GM21576 (cell line): Measurements from ENCODE around the gene TNFRSF14.

Source experiments
- ATAC-seq: cut with Tn5 transposase; IDR thresholded peaks from one replicate; pipeline ENCODE4 v1.9.1; 2021; ENCODE audit warnings: mild to moderate bottlenecking, moderate library complexity; ENCODE audit not compliant: unreplicated experiment

The TNFRSF14 gene

GRCh38 chr1:2586154-2587070 lies 30.2 kb downstream of the TNFRSF14 start, which contains the start of gene PRXL2B:
Gene PRXL2B (plus strand): TSS chr1:2586777. CDS start chr1:2586886, 109 bp downstream.
- ATAC-seq: peak; percentile 51

DNA sequence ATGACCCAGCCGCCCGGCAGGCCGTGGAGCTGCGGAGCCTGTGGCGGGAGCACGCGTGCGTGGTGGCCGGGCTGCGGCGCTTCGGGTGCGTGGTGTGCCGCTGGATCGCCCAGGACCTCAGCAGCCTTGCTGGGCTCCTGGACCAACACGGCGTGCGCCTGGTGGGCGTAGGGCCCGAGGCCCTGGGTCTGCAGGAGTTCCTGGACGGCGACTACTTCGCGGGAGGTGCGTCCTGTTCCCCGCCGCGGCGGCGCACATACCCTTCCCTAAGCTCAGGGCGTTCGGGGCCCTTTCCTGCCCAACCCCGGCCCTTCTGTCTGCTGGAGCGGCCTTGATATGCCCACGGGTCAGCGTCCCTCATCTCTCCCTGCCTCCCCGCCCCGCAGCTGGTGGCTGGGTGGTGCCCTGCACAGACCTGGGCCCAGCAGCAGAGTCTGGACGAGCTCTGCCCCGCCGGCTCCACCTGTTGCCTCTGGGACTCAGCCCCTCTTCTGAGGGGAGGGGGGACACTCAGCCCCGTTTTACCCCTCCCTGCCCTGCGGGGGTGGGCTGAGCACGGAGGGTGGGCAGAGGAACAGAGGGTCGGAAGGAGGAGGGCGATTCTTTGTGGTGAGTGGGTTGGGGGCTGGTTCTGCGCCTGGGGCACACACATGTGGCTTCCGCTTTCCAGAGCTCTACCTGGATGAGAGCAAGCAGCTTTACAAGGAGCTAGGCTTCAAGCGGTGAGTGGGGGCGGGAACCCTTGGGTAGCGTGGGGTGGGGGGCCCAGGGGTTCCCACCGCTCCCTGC lies 31.1 kb downstream of the TNFRSF14 start:
- ATAC-seq: no peak

- ATAC-seq: no peak
Observed at GRCh38 chr1:2587860-2588571, 31.8 kb downstream of the TNFRSF14 start.

DNA sequence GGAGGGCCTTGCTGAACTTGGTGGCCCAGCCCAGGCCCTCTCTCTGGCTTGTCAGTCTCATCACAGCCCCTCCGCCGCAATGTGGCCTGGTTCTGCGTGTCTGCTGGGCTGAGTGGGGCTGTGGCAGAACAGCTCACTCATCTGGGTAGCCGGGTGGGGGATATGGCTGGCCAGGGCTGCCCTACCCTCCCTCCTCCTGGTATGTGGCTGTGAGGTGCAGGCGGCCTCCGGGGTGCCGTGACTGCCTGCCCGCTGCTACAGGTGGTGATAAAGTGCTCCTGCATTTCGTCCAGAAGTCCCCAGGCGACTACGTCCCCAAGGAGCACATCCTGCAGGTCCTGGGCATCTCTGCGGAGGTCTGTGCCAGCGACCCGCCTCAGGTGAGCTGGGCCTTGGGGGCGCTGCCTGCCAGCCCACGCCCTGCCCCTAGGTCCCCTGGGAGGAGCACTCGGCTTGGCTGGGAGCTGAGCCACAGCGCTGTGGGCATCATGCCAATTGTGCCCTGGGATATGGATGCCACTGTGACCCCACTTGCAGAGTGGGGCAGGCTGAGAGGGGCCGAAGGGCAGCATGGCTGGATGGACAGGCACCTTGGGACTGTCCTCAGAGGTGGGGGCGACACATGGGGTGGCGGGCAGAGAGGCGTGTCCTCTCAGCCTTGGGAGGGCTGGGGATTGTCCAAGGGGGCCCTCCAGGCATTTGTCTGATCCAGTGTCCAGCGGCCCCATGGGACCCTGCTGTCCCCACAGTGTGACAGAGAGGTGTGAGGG lies 32.7 kb downstream of the TNFRSF14 start:
- no peak for ATAC-seq

DNA sequence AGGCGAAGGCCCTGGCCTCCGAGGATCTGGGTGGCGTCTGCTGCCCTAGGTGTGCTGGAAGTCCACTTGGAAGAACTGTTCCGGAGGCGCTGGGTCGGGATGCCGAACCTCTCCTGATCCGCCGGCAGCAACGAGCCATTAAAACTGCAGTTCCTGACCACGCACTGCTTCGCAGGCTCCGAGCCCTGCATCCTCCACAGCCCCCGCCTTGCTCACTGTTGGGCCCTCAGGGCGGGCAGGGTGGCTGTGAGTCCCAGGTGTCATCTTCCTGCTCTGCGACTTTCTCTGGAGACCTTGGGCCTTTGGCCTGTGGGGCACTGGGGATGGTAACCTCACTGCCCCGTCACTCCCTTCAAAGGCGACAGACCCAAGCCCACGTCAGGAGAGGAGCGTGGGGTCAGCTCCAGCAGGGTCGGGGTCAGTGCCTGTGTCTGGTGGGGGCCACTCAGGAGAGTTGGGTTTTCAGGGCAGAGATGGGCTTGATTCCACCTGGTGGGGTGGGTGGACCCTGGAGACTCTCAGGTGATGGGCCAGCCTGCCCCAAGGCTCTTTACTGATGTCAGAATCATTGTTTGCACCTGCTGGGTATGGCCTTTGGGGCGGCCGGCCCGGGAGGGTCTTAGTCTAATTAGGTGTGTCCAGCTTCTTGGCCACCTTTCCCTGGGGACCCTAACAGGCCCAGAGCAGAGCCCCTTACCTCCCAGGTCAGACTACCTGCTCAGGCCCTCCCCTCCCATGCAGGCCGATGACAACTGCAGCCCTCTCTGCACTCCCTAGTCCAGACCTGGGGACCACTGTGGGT lies 33.5 kb downstream of the TNFRSF14 start:
- no peak for ATAC-seq

GRCh38 chr1:2590233-2591141 lies 34.3 kb downstream of the TNFRSF14 start:
- ATAC-seq: no peak

- ATAC-seq: no peak
Observed at GRCh38 chr1:2591233-2591580, 35.0 kb downstream of the TNFRSF14 start.

- no peak for ATAC-seq
Observed at GRCh38 chr1:2591581-2592261, 35.5 kb downstream of the TNFRSF14 start.

- ATAC-seq: no peak
Observed at GRCh38 chr1:2592672-2593071, 36.5 kb downstream of the TNFRSF14 start.

GRCh38 chr1:2593251-2593878 lies 37.2 kb downstream of the TNFRSF14 start:
- ATAC-seq: no peak

DNA sequence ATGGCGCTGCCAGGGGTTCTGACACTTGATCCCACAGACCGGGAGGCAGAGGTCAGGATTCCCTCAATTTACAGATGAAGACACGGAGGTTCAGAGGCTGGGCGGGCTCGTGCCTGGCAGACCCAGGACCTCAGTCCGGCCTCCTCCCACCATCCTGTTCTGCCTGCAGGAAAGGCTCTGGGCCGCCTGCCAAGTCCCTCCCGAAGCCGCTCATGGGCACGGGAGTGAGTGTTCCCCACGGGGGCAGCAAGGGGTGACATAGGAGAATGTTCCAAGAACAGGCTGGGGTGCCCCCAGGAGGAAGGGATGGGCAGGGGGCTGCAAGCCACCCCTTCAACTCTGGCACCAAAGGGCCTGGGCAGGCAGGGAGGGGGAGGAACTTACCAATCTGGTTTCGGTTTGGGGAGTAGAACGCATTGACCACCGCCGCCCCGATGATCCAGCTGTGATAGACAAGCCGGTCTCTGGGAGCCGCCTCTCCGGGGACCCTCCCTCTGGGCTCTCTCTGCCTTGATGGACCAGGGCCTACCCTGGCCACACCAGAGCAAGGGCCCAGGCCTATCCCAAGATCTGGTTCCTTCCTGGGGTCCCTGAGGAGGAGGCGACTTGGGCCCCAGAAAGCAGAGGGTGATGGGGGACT lies 38.0 kb downstream of the TNFRSF14 start:
- no peak for ATAC-seq

DNA sequence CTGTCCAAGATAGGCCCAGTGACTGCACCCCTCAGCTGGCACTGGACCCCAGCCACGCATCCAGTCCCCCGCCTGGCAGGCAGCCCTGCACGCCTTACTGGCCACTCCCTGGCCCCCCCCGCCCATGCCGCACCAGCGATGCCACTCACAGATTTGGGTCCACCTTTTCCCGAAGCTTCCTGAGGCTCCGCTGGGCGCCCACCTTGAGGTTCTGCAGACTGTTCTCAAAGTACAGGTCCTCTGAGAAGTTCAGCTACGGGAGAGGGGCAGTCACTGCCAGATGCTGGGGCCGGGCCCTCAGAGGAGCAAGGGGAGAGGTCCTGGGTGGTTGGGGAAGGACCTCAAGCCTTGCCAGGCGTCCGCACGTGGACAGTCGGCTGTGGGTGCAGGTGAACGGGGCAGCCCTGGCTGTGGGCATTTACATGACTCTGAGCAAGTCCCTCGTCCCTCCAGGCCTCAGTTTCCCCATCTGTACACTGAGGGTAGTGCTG lies 38.5 kb downstream of the TNFRSF14 start:
- ATAC-seq: no peak

DNA sequence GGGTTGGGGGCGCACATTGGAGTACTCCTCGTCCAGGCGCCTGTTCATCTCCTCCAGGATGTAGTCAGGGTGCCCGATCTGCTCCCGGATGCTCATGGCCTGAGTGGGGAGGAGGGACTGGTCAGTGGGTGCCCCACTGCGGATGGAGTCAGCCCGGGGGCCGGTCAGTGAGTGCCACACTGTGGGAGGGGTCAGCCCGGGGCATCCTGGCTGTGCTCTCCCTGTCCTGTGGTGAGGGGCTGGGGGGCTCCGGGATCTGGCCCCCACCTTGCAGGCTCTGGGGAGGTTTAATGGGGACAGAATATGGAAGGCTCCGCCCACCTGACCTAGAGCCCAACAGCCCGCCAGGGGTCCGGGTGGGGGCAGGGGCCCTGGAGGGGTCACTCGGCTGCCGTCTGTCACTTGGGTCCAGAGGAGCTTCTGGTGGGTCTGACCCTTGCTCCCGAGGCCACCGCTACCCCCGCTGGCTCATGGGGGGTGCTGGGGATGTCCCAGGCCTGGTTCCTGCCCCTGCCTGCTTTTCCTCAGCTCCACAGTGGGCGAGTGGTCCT lies 39.2 kb downstream of the TNFRSF14 start:
- no peak for ATAC-seq

DNA sequence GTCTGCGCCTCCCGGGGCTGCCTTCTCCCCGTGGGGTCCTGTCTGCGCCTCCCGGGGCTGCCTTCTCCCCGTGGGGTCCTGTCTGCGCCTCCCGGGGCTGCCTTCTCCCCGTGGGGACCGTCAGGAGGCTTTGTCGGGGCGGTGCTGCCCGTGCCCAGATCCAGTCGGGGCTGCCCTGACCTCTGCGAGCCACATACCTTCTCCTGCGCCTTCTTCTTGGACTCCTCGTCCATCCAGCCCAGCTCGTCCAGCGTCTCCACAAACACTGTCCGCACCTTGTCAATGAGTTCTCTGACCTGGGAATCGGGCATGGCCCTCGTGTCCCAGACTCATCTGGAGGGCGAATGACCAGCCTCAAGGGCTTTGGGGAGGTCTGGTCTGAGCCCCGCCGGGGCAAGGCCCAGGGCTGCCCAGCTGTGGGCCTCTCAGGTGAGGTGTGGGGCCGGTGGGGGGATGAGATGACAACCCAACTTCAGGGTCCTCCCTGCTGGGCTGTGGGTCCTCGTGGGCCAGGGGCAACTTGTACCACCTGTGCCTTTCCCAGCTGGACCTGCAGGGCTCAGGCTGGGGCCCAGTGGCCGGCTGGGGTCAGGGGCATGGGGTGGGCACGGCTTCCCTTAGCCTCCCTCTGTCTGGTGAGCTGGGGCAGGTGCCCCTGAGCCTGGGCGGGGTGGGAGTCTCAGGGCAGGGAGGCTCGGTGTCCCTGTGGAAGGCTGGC lies 39.8 kb downstream of the TNFRSF14 start:
- no peak for ATAC-seq

- ATAC-seq: no peak
Observed at GRCh38 chr1:2596530-2597333, 40.6 kb downstream of the TNFRSF14 start.
